GM18511 (cell line): ENCODE results near the gene OR11H1.
"Not testable (repeated sequence)": the region's sequence is repeated elsewhere in the genome, so short reads cannot be mapped to it uniquely, and the experiment has no call there.

Source experiments
- ATAC-seq: cut with Tn5 transposase; IDR thresholded peaks from one replicate; pipeline ENCODE4 v1.9.1; 2021; ENCODE audit warnings: mild to moderate bottlenecking, moderate library complexity; ENCODE audit not compliant: unreplicated experiment

Gene OR11H1

GRCh38 chr22:15527892-15528291, at the start of gene OR11H1:
TSS of gene OR11H1 (plus strand) at chr22:15528192. CDS start at chr22:15528192, 0 bp downstream.
- not testable (repeated sequence) for ATAC-seq

- not testable (repeated sequence) for ATAC-seq
Observed at GRCh38 chr22:15509967-15510366, 18.0 kb upstream of the OR11H1 start.

GRCh38 chr22:15515896-15516295, 12.1 kb upstream of the OR11H1 start:
- not testable (repeated sequence) for ATAC-seq

- ATAC-seq = not testable (repeated sequence)
Observed at GRCh38 chr22:15553767-15554166, 25.8 kb downstream of the OR11H1 start.

GRCh38 chr22:15563461-15563860, 35.5 kb downstream of the OR11H1 start:
- ATAC-seq = not testable (repeated sequence)

GRCh38 chr22:15565063-15565462, 37.1 kb downstream of the OR11H1 start:
- not testable (repeated sequence) for ATAC-seq
